PC-3 (cell line): ENCODE results near the gene ZMYM4.
A peak's percentile ranks its signal among the peaks of the same experiment; 100 is the strongest.

ENCODE experiments used
- CTCF ChIP-seq: fragments of 300-600 bp; sonication (generic); conservative IDR thresholded peaks from 2 replicates; pipeline ENCODE4 v1.5.1; 2017; ENCODE audit warnings: antibody characterized with exemption, low read depth, mild to moderate bottlenecking, low read length
- EZH2 ChIP-seq: fragments of 300-600 bp; sonication (generic); IDR thresholded peaks from one replicate; pipeline ENCODE4 v1.6.1; 2017; ENCODE audit warnings: antibody characterized with exemption, mild to moderate bottlenecking, low read length; ENCODE audit not compliant: unreplicated experiment
- EZH2phosphoT487 ChIP-seq: fragments of 300-600 bp; sonication (generic); IDR thresholded peaks from 2 replicates; pipeline ENCODE4 v1.6.1; 2018; ENCODE audit warnings: mild to moderate bottlenecking, antibody characterized with exemption, low read length, borderline replicate concordance

- TF ChIP-seq EZH2phosphoT487 (no peak), CTCF (peak; percentile 60), EZH2 (no peak)
Observed at GRCh38 chr1:35454616-35455015, 186.1 kb downstream of the ZMYM4 start.
